GM23338 (cell line): Measurements from ENCODE around the gene ACVRL1. TPM values are rescaled to one million over a fixed set of nuclear protein-coding genes. Genes with fewer than 3 reads are reported as not detected.

Experiments used
- ATAC-seq: fragments of 200-7000 bp; cut with Tn5 transposase; 3 replicates; pipeline ENCODE4 v1.9.1; 2020
- DNase-seq: peaks from one replicate; pipeline ENCODE4 v3.0.0-alpha.2; 2015; ENCODE audit warnings: low spot score
- H2AFZ ChIP-seq: fragments of 200-600 bp; sonication (generic); 2 replicates; pipeline ENCODE4 v1.8.0; 2016; ENCODE audit warnings: antibody characterized with exemption, mild to moderate bottlenecking, moderate library complexity
- H3F3A ChIP-seq: fragments of 200-600 bp; sonication (generic); replicated peaks from 2 replicates; pipeline ENCODE4 v1.8.0; 2017; ENCODE audit warnings: antibody characterized with exemption, mixed run types, low read depth
- H3K27ac ChIP-seq: fragments of 200-600 bp; sonication (generic); 2 replicates; pipeline ENCODE4 v1.6.1; 2016; ENCODE audit warnings: low read depth
- H3K27me3 ChIP-seq: fragments of 200-600 bp; sonication (generic); 2 replicates; pipeline ENCODE4 v1.8.0; 2016; ENCODE audit warnings: mild to moderate bottlenecking, mixed run types, moderate library complexity; ENCODE audit not compliant: insufficient read depth
- H3K36me3 ChIP-seq: fragments of 200-600 bp; sonication (generic); 2 replicates; pipeline ENCODE4 v1.8.0; 2016; ENCODE audit warnings: mild to moderate bottlenecking; ENCODE audit not compliant: insufficient read depth
- H3K4me1 ChIP-seq: fragments of 200-600 bp; sonication (generic); 2 replicates; pipeline ENCODE4 v1.8.0; 2016; ENCODE audit warnings: mild to moderate bottlenecking, moderate library complexity; ENCODE audit not compliant: insufficient read depth
- H3K4me2 ChIP-seq: fragments of 200-600 bp; sonication (generic); 2 replicates; pipeline ENCODE4 v1.7.1; 2017; ENCODE audit warnings: mixed run types
- H3K4me3 ChIP-seq: fragments of 200-600 bp; sonication (generic); 2 replicates; pipeline ENCODE4 v1.6.1; 2016; ENCODE audit warnings: mixed run types
- H3K79me2 ChIP-seq: fragments of 200-600 bp; sonication (generic); replicated peaks from 2 replicates; pipeline ENCODE4 v1.8.0; 2017; ENCODE audit warnings: mild to moderate bottlenecking; ENCODE audit not compliant: insufficient read depth
- H3K9me2 ChIP-seq: fragments of 200-600 bp; sonication (generic); 2 replicates; pipeline ENCODE4 v1.8.0; 2017; ENCODE audit not compliant: insufficient read depth
- H4K20me1 ChIP-seq: fragments of 200-600 bp; sonication (generic); replicated peaks from 2 replicates; pipeline ENCODE4 v1.8.0; 2017; ENCODE audit warnings: mild to moderate bottlenecking; ENCODE audit not compliant: insufficient read depth
- H3K27ac Mint-ChIP-seq: 2 replicates; pipeline ENCODE4 v1.8.0; 2020; ENCODE audit warnings: inconsistent platforms, mild to moderate bottlenecking, moderate library complexity, mixed read lengths
- H3K27me3 Mint-ChIP-seq: 3 replicates; pipeline ENCODE4 v1.8.0; 2022; ENCODE audit warnings: low read depth, mild to moderate bottlenecking, moderate library complexity, mixed read lengths, inconsistent platforms; ENCODE audit not compliant: insufficient read depth, poor library complexity
- H3K36me3 Mint-ChIP-seq: 3 replicates; pipeline ENCODE4 v1.8.0; 2021; ENCODE audit warnings: low read depth, mild to moderate bottlenecking, inconsistent platforms, moderate library complexity, mixed read lengths
- H3K4me1 Mint-ChIP-seq: 3 replicates; pipeline ENCODE4 v1.8.0; 2020; ENCODE audit warnings: mild to moderate bottlenecking, inconsistent platforms, mixed read lengths
- H3K4me3 Mint-ChIP-seq: 3 replicates; pipeline ENCODE4 v1.8.0; 2021; ENCODE audit warnings: moderate library complexity, mild to moderate bottlenecking, inconsistent platforms, mixed read lengths
- H3K9me3 Mint-ChIP-seq: 3 replicates; pipeline ENCODE4 v1.8.0; 2020; ENCODE audit warnings: moderate library complexity, mild to moderate bottlenecking, inconsistent platforms, mixed read lengths
- CREB1 ChIP-seq: fragments of 250-450 bp; sonication (Bioruptor Pico); IDR thresholded peaks from 2 replicates; pipeline ENCODE4 v1.5.0; 2020; ENCODE audit warnings: low read depth, mild to moderate bottlenecking, moderate library complexity
- EZH2 ChIP-seq: fragments of 200-600 bp; sonication (generic); IDR thresholded peaks from one replicate; pipeline ENCODE4 v1.8.0; 2017; ENCODE audit warnings: antibody characterized with exemption, mild to moderate bottlenecking, low read depth; ENCODE audit not compliant: unreplicated experiment
- EZH2phosphoT487 ChIP-seq: fragments of 200-600 bp; sonication (generic); IDR thresholded peaks from one replicate; pipeline ENCODE4 v1.8.1; 2018; ENCODE audit warnings: antibody characterized with exemption; ENCODE audit not compliant: unreplicated experiment
- STAT1 ChIP-seq: IDR thresholded peaks from one replicate; pipeline ENCODE4 v1.6.1; 2016; ENCODE audit warnings: antibody characterized with exemption; ENCODE audit not compliant: unreplicated experiment
- ZNF331 ChIP-seq: fragments of 250-450 bp; sonication (Bioruptor Pico); IDR thresholded peaks from 2 replicates; pipeline ENCODE4 v1.5.0; 2020; ENCODE audit warnings: low read depth, mild to moderate bottlenecking, moderate library complexity
- long read RNA-seq: library from polyadenylated mRNA; unstranded; transcript quantifications from one replicate; pipeline ENCODE4 v2.0.0, GENCODE V29; 2020; ENCODE audit not compliant: unreplicated experiment
- polyA plus RNA-seq: library from polyadenylated mRNA; unstranded; fragments of >200 nt; fragmentation: Nextera tagmentation; extraction: Ambion mirVana; gene quantifications from 2 replicates; pipeline ENCODE4 v1.2.1, GENCODE V29; 2016
- total RNA-seq: library from RNA; depleted of rRNA; stranded (reverse); fragments of >200 nt; shearing (Covaris generic); gene quantifications from 2 replicates; pipeline ENCODE4 v1.2.3, GENCODE V29; 2014; rRNA removed
- TF ChIP-seq, protein P1 (sequence below): fragments of 250-450 bp; sonication (Bioruptor Pico); IDR thresholded peaks from 2 replicates; pipeline ENCODE4 v1.5.0; 2020; ENCODE audit warnings: mild to moderate bottlenecking, moderate library complexity
- TF ChIP-seq, protein P2 (sequence below), 2 experiments: fragments of 200-600 bp in 1 of 2; sonication (generic) in 1 of 2; conservative IDR thresholded peaks; 2 replicates each; pipeline versions ENCODE4 v1.5.1 to v1.6.1; 2016 to 2017; ENCODE audit warnings: antibody characterized with exemption in 2 of 2, low read depth in 2 of 2, mild to moderate bottlenecking in 2 of 2, moderate library complexity in 1 of 2

Gene ACVRL1
- 0.28 and 0.62 TPM in 2 replicates for total RNA-seq
- 0.23 TPM in 1 of 2 replicates, not detected in the other for polyA plus RNA-seq
- long read RNA-seq = 0 reads

DNA sequence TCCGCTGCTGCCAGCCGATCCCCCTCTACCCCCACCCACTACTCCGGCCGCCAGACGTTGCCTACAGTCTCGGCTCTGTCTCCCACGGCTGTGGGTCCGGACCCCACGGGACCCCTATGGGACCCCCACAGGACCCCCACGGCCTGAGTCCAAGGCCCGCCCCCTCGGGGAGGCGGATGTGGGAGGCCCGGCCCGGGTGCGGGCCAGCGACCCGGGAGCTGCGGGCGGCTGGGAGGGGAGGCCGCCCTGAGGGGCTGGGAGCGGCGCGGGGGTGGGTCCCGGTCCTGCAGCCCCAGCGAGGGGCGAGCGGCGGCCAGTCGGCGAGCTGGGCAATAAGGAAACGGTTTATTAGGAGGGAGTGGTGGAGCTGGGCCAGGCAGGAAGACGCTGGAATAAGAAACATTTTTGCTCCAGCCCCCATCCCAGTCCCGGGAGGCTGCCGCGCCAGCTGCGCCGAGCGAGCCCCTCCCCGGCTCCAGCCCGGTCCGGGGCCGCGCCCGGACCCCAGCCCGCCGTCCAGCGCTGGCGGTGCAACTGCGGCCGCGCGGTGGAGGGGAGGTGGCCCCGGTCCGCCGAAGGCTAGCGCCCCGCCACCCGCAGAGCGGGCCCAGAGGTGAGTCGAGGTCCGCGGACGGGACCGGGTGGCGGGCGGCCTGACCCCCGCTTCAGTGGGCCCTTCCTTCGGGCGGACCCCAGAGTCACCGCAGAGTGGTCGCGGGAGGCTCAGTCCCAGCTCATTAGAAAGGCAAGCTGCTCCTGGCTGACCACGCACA, at the start of gene ACVRL1:
Gene ACVRL1 (plus strand): TSS at position 422 of the 773 bp plus-strand sequence. CDS start 4,971 bp downstream, outside the sequence.
- DNase-seq (peak; percentile 44), ATAC-seq (peak; percentile 71)
- H3K27ac ChIP-seq = no peak within 1 kb of the TSS
- H3K4me3 Mint-ChIP-seq = peak within 1 kb of the TSS; percentile 71
- H3F3A ChIP-seq = peaks cover 7% of the 10 kb centered on the region
- H4K20me1 ChIP-seq = no peaks in the 10 kb centered on the region; the same call in 1 of the 2 replicates
- H3K27me3 Mint-ChIP-seq = peaks cover 32% of the 10 kb centered on the region
- H3K9me2 ChIP-seq = no peaks in the 10 kb centered on the region
- H3K79me2 ChIP-seq = no peaks in the 10 kb centered on the region
- TF ChIP-seq, protein P1, sequence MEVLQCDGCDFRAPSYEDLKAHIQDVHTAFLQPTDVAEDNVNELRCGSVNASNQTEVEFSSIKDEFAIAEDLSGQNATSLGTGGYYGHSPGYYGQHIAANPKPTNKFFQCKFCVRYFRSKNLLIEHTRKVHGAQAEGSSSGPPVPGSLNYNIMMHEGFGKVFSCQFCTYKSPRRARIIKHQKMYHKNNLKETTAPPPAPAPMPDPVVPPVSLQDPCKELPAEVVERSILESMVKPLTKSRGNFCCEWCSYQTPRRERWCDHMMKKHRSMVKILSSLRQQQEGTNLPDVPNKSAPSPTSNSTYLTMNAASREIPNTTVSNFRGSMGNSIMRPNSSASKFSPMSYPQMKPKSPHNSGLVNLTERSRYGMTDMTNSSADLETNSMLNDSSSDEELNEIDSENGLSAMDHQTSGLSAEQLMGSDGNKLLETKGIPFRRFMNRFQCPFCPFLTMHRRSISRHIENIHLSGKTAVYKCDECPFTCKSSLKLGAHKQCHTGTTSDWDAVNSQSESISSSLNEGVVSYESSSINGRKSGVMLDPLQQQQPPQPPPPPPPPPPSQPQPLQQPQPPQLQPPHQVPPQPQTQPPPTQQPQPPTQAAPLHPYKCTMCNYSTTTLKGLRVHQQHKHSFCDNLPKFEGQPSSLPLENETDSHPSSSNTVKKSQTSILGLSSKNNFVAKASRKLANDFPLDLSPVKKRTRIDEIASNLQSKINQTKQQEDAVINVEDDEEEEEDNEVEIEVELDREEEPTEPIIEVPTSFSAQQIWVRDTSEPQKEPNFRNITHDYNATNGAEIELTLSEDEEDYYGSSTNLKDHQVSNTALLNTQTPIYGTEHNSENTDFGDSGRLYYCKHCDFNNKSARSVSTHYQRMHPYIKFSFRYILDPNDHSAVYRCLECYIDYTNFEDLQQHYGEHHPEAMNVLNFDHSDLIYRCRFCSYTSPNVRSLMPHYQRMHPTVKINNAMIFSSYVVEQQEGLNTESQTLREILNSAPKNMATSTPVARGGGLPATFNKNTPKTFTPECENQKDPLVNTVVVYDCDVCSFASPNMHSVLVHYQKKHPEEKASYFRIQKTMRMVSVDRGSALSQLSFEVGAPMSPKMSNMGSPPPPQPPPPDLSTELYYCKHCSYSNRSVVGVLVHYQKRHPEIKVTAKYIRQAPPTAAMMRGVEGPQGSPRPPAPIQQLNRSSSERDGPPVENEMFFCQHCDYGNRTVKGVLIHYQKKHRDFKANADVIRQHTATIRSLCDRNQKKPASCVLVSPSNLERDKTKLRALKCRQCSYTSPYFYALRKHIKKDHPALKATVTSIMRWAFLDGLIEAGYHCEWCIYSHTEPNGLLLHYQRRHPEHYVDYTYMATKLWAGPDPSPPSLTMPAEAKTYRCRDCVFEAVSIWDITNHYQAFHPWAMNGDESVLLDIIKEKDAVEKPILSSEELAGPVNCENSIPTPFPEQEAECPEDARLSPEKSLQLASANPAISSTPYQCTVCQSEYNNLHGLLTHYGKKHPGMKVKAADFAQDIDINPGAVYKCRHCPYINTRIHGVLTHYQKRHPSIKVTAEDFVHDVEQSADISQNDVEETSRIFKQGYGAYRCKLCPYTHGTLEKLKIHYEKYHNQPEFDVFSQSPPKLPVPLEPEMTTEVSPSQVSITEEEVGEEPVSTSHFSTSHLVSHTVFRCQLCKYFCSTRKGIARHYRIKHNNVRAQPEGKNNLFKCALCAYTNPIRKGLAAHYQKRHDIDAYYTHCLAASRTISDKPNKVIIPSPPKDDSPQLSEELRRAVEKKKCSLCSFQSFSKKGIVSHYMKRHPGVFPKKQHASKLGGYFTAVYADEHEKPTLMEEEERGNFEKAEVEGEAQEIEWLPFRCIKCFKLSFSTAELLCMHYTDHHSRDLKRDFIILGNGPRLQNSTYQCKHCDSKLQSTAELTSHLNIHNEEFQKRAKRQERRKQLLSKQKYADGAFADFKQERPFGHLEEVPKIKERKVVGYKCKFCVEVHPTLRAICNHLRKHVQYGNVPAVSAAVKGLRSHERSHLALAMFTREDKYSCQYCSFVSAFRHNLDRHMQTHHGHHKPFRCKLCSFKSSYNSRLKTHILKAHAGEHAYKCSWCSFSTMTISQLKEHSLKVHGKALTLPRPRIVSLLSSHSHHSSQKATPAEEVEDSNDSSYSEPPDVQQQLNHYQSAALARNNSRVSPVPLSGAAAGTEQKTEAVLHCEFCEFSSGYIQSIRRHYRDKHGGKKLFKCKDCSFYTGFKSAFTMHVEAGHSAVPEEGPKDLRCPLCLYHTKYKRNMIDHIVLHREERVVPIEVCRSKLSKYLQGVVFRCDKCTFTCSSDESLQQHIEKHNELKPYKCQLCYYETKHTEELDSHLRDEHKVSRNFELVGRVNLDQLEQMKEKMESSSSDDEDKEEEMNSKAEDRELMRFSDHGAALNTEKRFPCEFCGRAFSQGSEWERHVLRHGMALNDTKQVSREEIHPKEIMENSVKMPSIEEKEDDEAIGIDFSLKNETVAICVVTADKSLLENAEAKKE (CRISPR knock-in tag) = no peak
- TF ChIP-seq ZNF331 (CRISPR knock-in tag) (no peak), STAT1 (no peak), EZH2 (peak; percentile 53), EZH2phosphoT487 (no peak), CREB1 (no peak)
- TF ChIP-seq, protein P2, sequence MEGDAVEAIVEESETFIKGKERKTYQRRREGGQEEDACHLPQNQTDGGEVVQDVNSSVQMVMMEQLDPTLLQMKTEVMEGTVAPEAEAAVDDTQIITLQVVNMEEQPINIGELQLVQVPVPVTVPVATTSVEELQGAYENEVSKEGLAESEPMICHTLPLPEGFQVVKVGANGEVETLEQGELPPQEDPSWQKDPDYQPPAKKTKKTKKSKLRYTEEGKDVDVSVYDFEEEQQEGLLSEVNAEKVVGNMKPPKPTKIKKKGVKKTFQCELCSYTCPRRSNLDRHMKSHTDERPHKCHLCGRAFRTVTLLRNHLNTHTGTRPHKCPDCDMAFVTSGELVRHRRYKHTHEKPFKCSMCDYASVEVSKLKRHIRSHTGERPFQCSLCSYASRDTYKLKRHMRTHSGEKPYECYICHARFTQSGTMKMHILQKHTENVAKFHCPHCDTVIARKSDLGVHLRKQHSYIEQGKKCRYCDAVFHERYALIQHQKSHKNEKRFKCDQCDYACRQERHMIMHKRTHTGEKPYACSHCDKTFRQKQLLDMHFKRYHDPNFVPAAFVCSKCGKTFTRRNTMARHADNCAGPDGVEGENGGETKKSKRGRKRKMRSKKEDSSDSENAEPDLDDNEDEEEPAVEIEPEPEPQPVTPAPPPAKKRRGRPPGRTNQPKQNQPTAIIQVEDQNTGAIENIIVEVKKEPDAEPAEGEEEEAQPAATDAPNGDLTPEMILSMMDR (conservative IDR thresholded peaks at IDR 0.05; ENCODE audit: low read depth in 2 of 2) = no peak
- H3K4me3 ChIP-seq = peak within 1 kb of the TSS; percentile 77
- no peaks in the 10 kb centered on the region for H3K9me3 Mint-ChIP-seq
- H3K27ac Mint-ChIP-seq = no peak within 1 kb of the TSS
- H3K27me3 ChIP-seq = peaks cover 65% of the 10 kb centered on the region
- peaks cover 21% of the 10 kb centered on the region for H3K4me1 Mint-ChIP-seq
- H3K36me3 Mint-ChIP-seq = no peaks in the 10 kb centered on the region
- H2AFZ ChIP-seq = peak within 1 kb of the TSS; percentile 97
- peaks cover 15% of the 10 kb centered on the region for H3K4me1 ChIP-seq
- H3K4me2 ChIP-seq = peak within 1 kb of the TSS; percentile 98
- H3K36me3 ChIP-seq = no peaks in the 10 kb centered on the region
